PC-3 (cell line): Measurements from ENCODE around the gene PAH. TPM values are rescaled to one million over a fixed set of nuclear protein-coding genes. Genes with fewer than 3 reads are reported as not detected.
"Not testable (repeated sequence)": the region's sequence is repeated elsewhere in the genome, so short reads cannot be mapped to it uniquely, and the experiment has no call there.

Experiments used
- ATAC-seq: fragments of 200-7000 bp; cut with Tn5 transposase; 2 replicates; pipeline ENCODE4 v1.9.1; 2020; ENCODE audit warnings: mild to moderate bottlenecking, moderate library complexity
- BruUV-seq: library from RNA; stranded (reverse); fragments of 400-500 nt; replicated peaks from 2 replicates; lab custom pipeline; 2021; lab: Mats Ljungman, UMichigan
- CTCF ChIA-PET: fragments of 300-600 bp; sonication (Branson Sonifier 250); formaldehyde crosslinking; loops from one replicate; lab custom pipeline; 2022; ENCODE audit warnings: antibody characterized with exemption; lab: Charles Lee
- POLR2A ChIA-PET: fragments of 300-600 bp; sonication (Branson Sonifier 250); formaldehyde crosslinking; loops from one replicate; lab custom pipeline; 2022; ENCODE audit warnings: antibody characterized with exemption; ENCODE audit not compliant: unreplicated experiment; lab: Charles Lee
- DNase-seq: peaks from one replicate; pipeline ENCODE4 v3.0.0-alpha.2; 2015
- H2AFZ ChIP-seq: fragments of 300-600 bp; sonication (generic); 2 replicates; pipeline ENCODE4 v1.6.0; 2016; ENCODE audit warnings: antibody characterized with exemption, low read length
- H3F3A ChIP-seq: fragments of 300-600 bp; sonication (generic); one replicate; pipeline ENCODE4 v1.6.0; 2017; ENCODE audit warnings: antibody characterized with exemption, low read length, control low read depth, mild to moderate bottlenecking; ENCODE audit not compliant: unreplicated experiment
- H3K27ac ChIP-seq: fragments of 300-600 bp; sonication (generic); 2 replicates; pipeline ENCODE4 v1.5.1; 2016; ENCODE audit warnings: mild to moderate bottlenecking, low read length
- H3K27me3 ChIP-seq: fragments of 300-600 bp; sonication (generic); 2 replicates; pipeline ENCODE4 v1.6.1; 2016; ENCODE audit warnings: low read length, mixed read lengths
- H3K36me3 ChIP-seq: fragments of 300-600 bp; sonication (generic); 2 replicates; pipeline ENCODE4 v1.6.1; 2016; ENCODE audit warnings: low read depth, mixed run types, low read length, mixed read lengths
- H3K4me1 ChIP-seq: fragments of 300-600 bp; sonication (generic); 2 replicates; pipeline ENCODE4 v1.5.1; 2016; ENCODE audit warnings: low read length; ENCODE audit not compliant: insufficient read depth
- H3K4me2 ChIP-seq: fragments of 300-600 bp; sonication (generic); 2 replicates; pipeline ENCODE4 v1.6.0; 2016; ENCODE audit warnings: low read length
- H3K4me3 ChIP-seq: fragments of 300-600 bp; sonication (generic); 2 replicates; pipeline ENCODE4 v1.5.1; 2016; ENCODE audit warnings: mild to moderate bottlenecking, low read length, mixed read lengths
- H3K79me2 ChIP-seq: fragments of 300-600 bp; sonication (generic); 2 replicates; pipeline ENCODE4 v1.6.1; 2017; ENCODE audit warnings: low read length, mixed read lengths
- H3K9ac ChIP-seq: fragments of 300-600 bp; sonication (generic); 2 replicates; pipeline ENCODE4 v1.6.0; 2016; ENCODE audit warnings: mild to moderate bottlenecking, low read length
- H3K9me2 ChIP-seq: fragments of 300-600 bp; sonication (generic); replicated peaks from 2 replicates; pipeline ENCODE4 v1.6.1; 2016; ENCODE audit warnings: mixed run types, low read length, mixed read lengths
- H3K9me3 ChIP-seq: fragments of 300-600 bp; sonication (generic); 2 replicates; pipeline ENCODE4 v1.6.1; 2016; ENCODE audit warnings: low read length, mixed read lengths
- H4K20me1 ChIP-seq: fragments of 300-600 bp; sonication (generic); 2 replicates; pipeline ENCODE4 v1.6.1; 2016; ENCODE audit warnings: low read length, mixed read lengths
- EZH2 ChIP-seq: fragments of 300-600 bp; sonication (generic); IDR thresholded peaks from one replicate; pipeline ENCODE4 v1.6.1; 2017; ENCODE audit warnings: antibody characterized with exemption, mild to moderate bottlenecking, low read length; ENCODE audit not compliant: unreplicated experiment
- EZH2phosphoT487 ChIP-seq: fragments of 300-600 bp; sonication (generic); IDR thresholded peaks from 2 replicates; pipeline ENCODE4 v1.6.1; 2018; ENCODE audit warnings: mild to moderate bottlenecking, antibody characterized with exemption, low read length, borderline replicate concordance
- intact Hi-C: fragments of 100-400 bp; cut with micrococcal nuclease; formaldehyde crosslinking; loops from 2 replicates; pipeline ENCODE4 v1.9.0; 2023
- total RNA-seq: library from RNA; depleted of rRNA; stranded (reverse); fragments of >200 nt; gene quantifications from 2 replicates; pipeline ENCODE4 v1.2.3, GENCODE V29; 2014
- TF ChIP-seq, protein P1 (sequence below): fragments of 300-600 bp; sonication (generic); conservative IDR thresholded peaks from 2 replicates; pipeline ENCODE4 v1.5.1; 2017; ENCODE audit warnings: antibody characterized with exemption, low read depth, mild to moderate bottlenecking, low read length

Gene PAH
- total RNA-seq, 1 experiment from 2014 or later = not detected

- no peak overlapping the region for H3K9ac ChIP-seq
- ChIA-PET CTCF (no interaction called here), POLR2A (no interaction called here)
- H3K27ac ChIP-seq = no peak overlapping the region
- no peaks in the 10 kb centered on the region for H3F3A ChIP-seq
- H3K9me2 ChIP-seq = no peaks in the 10 kb centered on the region
- no peak overlapping the region for H3K4me2 ChIP-seq
- intact Hi-C loops = no loop called here
- no peak for DNase-seq
- no peaks in the 10 kb centered on the region for H4K20me1 ChIP-seq
- no peaks in the 10 kb centered on the region for H3K79me2 ChIP-seq
- TF ChIP-seq EZH2phosphoT487 (no peak), EZH2 (no peak)
- TF ChIP-seq, protein P1, sequence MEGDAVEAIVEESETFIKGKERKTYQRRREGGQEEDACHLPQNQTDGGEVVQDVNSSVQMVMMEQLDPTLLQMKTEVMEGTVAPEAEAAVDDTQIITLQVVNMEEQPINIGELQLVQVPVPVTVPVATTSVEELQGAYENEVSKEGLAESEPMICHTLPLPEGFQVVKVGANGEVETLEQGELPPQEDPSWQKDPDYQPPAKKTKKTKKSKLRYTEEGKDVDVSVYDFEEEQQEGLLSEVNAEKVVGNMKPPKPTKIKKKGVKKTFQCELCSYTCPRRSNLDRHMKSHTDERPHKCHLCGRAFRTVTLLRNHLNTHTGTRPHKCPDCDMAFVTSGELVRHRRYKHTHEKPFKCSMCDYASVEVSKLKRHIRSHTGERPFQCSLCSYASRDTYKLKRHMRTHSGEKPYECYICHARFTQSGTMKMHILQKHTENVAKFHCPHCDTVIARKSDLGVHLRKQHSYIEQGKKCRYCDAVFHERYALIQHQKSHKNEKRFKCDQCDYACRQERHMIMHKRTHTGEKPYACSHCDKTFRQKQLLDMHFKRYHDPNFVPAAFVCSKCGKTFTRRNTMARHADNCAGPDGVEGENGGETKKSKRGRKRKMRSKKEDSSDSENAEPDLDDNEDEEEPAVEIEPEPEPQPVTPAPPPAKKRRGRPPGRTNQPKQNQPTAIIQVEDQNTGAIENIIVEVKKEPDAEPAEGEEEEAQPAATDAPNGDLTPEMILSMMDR = no peak
- no peak overlapping the region for H2AFZ ChIP-seq
- H3K27me3 ChIP-seq = no peaks in the 10 kb centered on the region
- no peak for ATAC-seq
- H3K4me1 ChIP-seq = no peaks in the 10 kb centered on the region
- no peak overlapping the region for H3K4me3 ChIP-seq
- H3K9me3 ChIP-seq = peaks cover 4% of the 10 kb centered on the region; the same call in 1 of the 2 replicates
- no TSS peak for BruUV-seq
- no peaks in the 10 kb centered on the region for H3K36me3 ChIP-seq
Observed at GRCh38 chr12:102847131-102847530, 69.9 kb downstream of the PAH start.

DNA sequence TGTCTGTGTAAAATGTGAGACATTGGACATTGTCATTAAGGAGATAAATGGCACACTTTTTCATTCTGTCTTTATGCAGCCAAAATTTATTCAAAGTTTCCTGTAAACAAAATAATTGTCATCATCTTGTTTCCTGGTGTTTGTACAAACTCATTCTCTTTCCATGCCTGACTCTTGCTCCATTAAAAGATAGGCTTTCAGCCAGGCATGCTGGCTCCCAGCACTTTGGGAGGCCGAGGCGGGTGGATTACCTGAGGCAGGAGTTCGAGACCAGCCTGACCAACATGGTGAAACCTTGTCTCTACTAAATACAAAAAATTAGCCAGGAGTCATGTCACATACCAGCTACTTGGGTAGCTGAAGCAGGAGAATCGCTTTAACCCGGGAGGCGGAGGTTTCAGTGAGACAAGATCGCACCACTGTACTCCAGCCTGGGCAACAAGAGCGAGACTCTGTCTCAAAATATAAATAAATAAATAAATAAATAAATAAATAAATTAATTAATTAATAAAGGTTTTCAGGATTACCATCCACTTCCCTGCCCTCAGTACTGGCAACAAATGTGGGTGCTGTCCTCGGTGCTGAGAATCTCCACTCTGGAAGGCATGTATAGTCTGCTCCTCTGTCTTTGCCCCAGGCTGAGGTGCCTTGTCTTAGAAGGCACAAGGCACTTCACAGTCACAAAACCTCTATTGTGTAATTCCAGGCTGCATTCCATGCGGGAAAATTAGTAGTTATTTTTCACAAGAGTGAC, 83.2 kb downstream of the PAH start:
- BruUV-seq = no TSS peak

GRCh38 chr12:102832826-102833225, 84.2 kb downstream of the PAH start:
- POLR2A ChIA-PET, H3K9ac ChIP-seq, H3K79me2 ChIP-seq, intact Hi-C loops, H3K27me3 ChIP-seq, BruUV-seq, H3K4me1 ChIP-seq, H3K9me3 ChIP-seq, CTCF ChIA-PET, H3K4me3 ChIP-seq, H3F3A ChIP-seq, H3K36me3 ChIP-seq, H3K4me2 ChIP-seq, H3K27ac ChIP-seq, DNase-seq, H3K9me2 ChIP-seq, H2AFZ ChIP-seq, H4K20me1 ChIP-seq, ATAC-seq: not testable (repeated sequence)

More for the DNA sequence above, 83.2 kb downstream of the PAH start:
- intact Hi-C loops = no loop called here
- no peaks in the 10 kb centered on the region for H3K9me2 ChIP-seq
- no peaks in the 10 kb centered on the region for H3K79me2 ChIP-seq
- no peak overlapping the region for H3K4me2 ChIP-seq
- no peak for ATAC-seq
- H3K27ac ChIP-seq = no peak overlapping the region
- H4K20me1 ChIP-seq = no peaks in the 10 kb centered on the region
- ChIA-PET CTCF (no interaction called here), POLR2A (no interaction called here)
- H2AFZ ChIP-seq = no peak overlapping the region
- no peak overlapping the region for H3K4me3 ChIP-seq
- no peak overlapping the region for H3K9ac ChIP-seq
- DNase-seq = peak; percentile 17
- no peaks in the 10 kb centered on the region for H3K36me3 ChIP-seq
- TF ChIP-seq EZH2phosphoT487 = no peak
- TF ChIP-seq, protein P1 = no peak
- no peak for TF ChIP-seq EZH2
- no peaks in the 10 kb centered on the region for H3K4me1 ChIP-seq
- H3K9me3 ChIP-seq = 0 out of 2 replicates have a peak, but pooled peaks cover 6% of the 10 kb centered on the region
- no peaks in the 10 kb centered on the region for H3K27me3 ChIP-seq
- no peaks in the 10 kb centered on the region for H3F3A ChIP-seq
